MG63 (cell line): ENCODE results near the gene POLR1A. TPM values are rescaled to one million over a fixed set of nuclear protein-coding genes. Genes with fewer than 3 reads are reported as not detected.
A peak's percentile ranks its signal among the peaks of the same experiment; 100 is the strongest.

Experiments
- DNase-seq: peaks from one replicate; pipeline ENCODE4 v3.0.0-alpha.2; 2020
- H3K27me3 ChIP-seq: fragments of 250-450 bp; sonication (Bioruptor Pico); 2 replicates; pipeline ENCODE4 v1.5.1; 2020; ENCODE audit warnings: mild to moderate bottlenecking, moderate library complexity
- H3K36me3 ChIP-seq: fragments of 250-450 bp; sonication (Bioruptor Pico); 2 replicates; pipeline ENCODE4 v1.5.1; 2020; ENCODE audit warnings: mild to moderate bottlenecking, moderate library complexity
- H3K4me3 ChIP-seq: fragments of 250-450 bp; sonication (Bioruptor Pico); 2 replicates; pipeline ENCODE4 v1.5.1; 2020; ENCODE audit warnings: mild to moderate bottlenecking, moderate library complexity
- H3K9me3 ChIP-seq: fragments of 250-450 bp; sonication (Bioruptor Pico); 2 replicates; pipeline ENCODE4 v1.5.1; 2020; ENCODE audit warnings: mild to moderate bottlenecking, moderate library complexity
- total RNA-seq: library from RNA; depleted of rRNA; stranded (reverse); fragments of >200 nt; shearing (Covaris generic); gene quantifications from 2 replicates; pipeline ENCODE4 v1.2.3, GENCODE V29; 2014; ENCODE audit warnings: low replicate concordance; rRNA removed

POLR1A gene
- 8.9 and 10.2 TPM in 2 replicates for total RNA-seq

DNA sequence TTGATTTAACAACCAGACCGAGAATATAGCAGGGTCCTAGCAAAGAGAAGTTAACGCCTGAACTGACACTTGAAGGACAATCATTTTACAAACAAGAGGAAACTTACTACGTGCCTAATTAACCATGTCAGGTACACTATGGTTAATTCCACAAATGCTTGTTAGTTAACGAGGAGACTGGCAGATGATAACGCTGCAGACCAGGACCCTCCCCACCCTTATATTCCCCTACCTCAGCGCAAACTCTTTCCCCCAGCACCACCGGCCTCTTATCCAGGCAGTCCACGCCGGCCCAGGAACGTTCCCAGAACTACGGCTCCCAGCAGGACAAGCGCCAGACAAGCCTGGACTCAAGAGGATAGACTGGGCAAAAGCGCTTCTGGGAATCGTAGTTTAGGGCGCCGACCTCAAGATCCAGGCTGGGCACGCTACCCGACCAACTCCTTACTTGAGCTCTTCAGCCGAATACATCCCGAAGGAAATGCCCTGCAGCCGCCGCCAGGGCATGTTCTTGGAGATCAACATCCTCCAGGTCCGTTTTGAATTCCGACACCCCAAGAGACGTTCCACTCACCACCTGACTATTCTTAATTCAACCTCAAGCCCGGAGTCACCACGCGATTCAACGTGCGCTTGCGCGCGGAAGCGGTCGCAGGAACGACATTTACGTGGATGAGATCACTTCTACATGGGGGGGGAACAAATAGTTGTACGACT lies at the start of gene POLR1A:
POLR1A (minus strand) TSS at position 635 of the 717 bp plus-strand sequence; CDS start at position 525, 110 bp downstream.
- H3K36me3 ChIP-seq, result peaks cover 70% of the 10 kb centered on the region
- H3K4me3 ChIP-seq, result peak within 1 kb of the TSS; percentile 86
- no peaks in the 10 kb centered on the region for H3K9me3 ChIP-seq
- DNase-seq, result peak; percentile 89
- H3K27me3 ChIP-seq, result no peaks in the 10 kb centered on the region

DNA sequence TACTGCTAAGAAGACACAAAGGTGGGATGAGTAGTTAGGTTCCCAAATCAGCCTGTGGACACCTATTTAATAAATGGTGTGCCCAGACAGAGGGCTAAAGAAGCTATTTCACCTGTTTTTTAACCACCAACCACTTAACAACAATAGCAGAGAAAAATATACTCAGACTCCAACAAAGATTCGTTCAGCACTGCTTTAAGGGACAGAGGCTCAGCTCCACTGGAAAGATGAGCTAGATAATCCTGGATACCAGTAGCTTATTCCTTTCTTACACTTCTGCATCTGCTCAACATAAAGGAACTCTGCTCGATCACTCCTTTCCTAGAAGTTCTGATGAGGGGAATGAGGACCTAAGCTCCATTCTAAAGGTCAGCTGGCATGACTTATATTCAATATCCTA lies 44.8 kb upstream of the POLR1A start:
- DNase-seq, result no peak
- no peak overlapping the region for H3K4me3 ChIP-seq
- H3K36me3 ChIP-seq, result peaks cover 62% of the 10 kb centered on the region
- no peaks in the 10 kb centered on the region for H3K27me3 ChIP-seq
- no peaks in the 10 kb centered on the region for H3K9me3 ChIP-seq

DNA sequence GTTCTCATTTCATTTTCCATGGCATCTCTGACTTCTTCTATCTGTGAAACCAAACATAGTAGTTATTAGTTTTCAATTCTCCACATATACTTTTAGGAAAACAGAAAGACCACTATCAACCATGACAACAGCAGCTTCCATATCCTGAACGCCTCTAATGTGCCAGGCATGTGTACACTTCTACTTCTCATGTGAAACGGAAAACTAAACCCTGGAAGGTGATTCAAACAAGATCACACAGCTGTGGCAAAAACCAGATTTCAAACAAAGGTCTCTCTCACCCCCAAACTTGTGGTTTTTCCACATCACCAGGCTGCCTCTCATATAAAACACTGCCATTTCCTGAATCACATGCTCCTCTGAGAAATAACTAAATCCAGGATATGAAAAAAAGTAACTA lies 42.1 kb upstream of the POLR1A start:
- no peak for DNase-seq
- Histone ChIP-seq H3K36me3 (peaks cover 71% of the 10 kb centered on the region), H3K4me3 (no peak overlapping the region), H3K27me3 (no peaks in the 10 kb centered on the region), H3K9me3 (no peaks in the 10 kb centered on the region)

DNA sequence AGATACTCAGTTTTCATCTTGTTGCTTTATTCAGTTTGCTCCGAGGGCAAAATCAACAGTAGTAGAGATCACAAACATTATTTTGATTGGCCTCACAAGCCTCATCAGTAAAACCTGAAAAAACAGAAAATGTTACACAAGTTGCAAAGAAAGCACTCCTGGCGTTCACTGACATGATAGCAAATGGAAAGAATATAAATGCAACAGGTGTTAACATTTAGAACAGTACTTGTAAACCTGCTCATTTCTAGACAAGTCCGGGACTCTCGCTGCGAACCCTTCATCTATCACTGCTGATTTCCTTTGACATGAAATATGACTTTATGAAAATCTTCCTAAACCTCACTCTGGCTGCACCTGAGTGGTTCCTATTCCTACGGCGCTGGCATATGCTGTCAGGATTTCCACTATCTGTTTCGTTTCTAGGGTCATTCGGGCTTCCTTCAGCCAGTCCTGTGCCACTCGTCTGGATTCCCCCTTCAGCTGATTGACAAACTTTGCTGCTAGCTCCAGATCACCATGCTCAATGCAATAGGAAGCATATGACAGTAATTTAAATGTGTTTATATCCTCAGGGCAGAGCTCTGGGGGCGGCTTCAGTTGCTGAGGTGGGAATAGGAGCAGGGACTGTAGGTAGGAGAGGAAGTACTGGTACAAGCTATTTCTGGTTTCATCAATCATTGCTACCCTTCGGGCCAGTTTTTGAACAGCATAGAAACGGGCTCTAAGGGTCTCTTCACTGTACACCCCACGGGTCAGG lies 38.4 kb upstream of the POLR1A start:
- Histone ChIP-seq H3K4me3 (no peak overlapping the region), H3K27me3 (no peaks in the 10 kb centered on the region), H3K36me3 (peaks cover 72% of the 10 kb centered on the region), H3K9me3 (no peaks in the 10 kb centered on the region)
- no peak for DNase-seq

DNA sequence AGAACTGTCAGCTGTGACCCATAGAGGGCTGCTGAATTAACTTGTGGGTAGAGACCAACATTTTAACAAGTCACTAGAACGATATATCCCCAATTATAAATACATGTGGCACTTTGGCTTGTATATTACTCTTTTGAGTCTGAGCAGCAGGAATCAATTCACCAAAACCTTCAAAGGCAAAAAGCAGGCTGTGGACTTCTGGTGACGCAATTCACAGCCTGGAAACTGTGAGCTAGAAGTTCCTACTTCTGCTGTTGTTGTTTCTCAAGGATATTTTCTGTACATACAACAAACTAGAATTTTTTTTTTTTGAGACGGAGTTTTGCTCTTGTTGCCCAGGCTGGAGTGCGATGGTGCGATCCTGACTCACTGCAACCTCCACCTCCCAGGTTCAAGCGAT lies 37.6 kb upstream of the POLR1A start:
- Histone ChIP-seq H3K27me3 (no peaks in the 10 kb centered on the region), H3K36me3 (peaks cover 75% of the 10 kb centered on the region), H3K4me3 (no peak overlapping the region), H3K9me3 (no peaks in the 10 kb centered on the region)
- no peak for DNase-seq

DNA sequence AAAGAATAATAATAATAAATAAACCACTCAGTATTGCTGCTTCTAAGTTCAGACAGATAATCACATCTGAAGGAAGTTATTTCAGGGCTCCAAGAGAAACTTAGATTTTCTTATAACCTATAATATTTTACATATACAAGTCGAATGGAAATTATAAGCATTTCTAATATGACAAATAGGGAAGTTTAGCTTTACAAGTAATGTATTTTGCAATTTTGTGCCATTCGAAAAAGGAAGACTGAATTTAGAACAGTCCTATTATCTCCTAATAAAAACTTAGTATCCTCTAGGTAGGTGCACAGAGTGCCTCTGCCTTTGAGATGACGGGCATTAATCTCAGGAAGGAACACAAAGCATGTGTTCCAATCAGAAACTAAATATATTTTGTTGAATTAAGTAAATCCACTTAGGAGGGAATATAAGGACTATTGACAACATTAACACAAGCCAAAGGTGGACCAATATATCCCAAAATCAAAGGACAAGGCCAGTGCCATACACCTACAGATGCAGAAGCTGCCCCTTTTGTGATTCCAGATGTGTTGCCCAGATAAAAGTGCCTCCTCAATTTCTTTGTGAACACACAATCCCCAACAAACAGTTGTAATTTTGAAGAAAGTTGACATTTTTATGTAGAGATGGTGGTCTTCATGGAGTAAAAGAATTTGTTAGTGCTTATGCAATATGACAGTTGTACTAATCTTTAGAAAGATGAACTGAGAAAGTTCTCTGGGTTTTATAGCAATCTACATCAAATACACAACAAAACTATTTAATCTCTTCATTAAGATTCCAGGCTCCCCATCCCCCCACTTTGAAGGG lies 37.0 kb upstream of the POLR1A start:
- Histone ChIP-seq H3K4me3 (no peak overlapping the region), H3K9me3 (no peaks in the 10 kb centered on the region), H3K27me3 (no peaks in the 10 kb centered on the region), H3K36me3 (peaks cover 76% of the 10 kb centered on the region)
- DNase-seq, result no peak

DNA sequence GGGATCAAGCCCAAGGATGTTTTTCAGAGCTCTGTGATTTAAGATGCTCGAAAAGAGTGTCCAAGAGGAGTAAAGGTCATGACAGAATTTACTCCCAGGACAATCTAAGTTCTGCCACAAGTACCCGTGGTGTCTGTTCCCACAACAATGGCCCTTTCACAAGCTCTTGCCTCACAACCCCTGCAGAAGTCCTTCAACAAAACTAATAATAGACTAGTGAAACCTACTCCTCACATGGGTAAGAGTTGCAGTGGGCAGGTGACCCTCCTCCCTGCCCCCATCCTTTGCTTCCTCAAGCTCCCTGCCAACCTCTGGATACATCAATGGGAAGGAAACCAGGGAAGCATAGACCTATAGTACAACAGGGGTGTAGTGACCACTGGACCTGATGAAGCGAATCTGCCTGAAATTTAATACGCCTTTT lies 35.3 kb upstream of the POLR1A start:
- H3K27me3 ChIP-seq, result no peaks in the 10 kb centered on the region
- no peaks in the 10 kb centered on the region for H3K9me3 ChIP-seq
- no peak for DNase-seq
- H3K4me3 ChIP-seq, result no peak overlapping the region
- peaks cover 78% of the 10 kb centered on the region for H3K36me3 ChIP-seq

DNA sequence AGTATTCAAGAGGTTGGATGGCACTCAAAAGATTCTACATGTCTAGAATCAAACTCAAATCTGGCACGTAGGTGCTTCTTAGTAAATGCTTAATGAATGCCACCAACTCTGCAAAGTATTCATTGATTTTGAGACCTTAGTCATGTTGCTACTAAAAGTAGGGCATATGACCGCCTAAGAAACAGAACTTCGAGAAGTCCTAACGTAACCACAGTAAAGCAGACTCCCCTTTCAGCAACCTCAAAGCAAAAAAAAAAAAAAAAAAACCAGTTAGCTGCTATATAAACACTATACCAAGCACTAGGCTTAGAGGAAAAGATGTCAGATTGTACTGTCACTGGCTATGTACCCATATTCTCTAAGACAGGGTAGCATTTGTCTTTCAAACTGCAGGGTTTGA lies 34.3 kb upstream of the POLR1A start:
- peaks cover 79% of the 10 kb centered on the region for H3K36me3 ChIP-seq

DNA sequence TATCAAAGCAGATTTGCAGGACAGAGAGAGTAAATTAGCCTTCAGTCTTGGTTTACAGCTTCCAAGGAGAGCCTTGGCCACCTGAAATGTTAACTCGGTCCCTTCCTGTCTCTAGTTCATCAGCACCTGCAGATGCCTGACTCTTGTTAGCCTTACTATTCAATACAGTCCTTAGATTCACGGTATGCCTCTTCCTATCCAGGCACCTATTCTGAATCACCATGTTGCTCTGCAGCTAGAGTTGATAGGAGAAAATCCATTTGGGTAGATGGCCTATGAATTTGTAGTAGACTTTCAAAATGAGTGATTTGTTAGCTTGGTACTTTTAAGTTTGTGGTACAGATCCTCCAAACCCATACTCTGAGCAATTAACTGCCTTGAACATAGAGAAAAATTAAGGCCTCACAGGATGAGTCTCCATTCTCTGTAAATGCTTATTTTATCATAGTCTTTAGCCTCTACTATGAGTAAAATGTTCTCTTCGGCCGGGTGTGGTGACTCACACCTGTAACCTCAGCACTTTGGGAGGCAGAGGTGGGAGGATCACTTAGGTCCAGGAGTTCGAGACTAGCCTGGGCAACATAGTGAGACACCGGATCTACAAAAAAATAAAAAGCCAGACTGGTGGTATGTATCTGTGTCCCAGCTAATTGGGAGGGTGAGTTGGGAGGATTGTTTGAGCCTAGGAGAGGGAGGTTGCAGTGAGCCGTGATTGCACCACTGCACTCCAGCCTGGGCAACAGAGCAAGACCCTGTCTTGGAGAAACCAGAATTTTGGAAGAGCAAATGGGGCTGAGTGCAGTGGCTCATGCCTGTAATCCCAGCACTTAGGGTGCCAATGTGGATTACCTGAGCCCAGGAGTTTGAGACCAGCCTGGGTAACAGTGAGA lies 33.3 kb upstream of the POLR1A start:
- no peak for DNase-seq
- peaks cover 81% of the 10 kb centered on the region for H3K36me3 ChIP-seq

More for the DNA sequence above, 34.3 kb upstream of the POLR1A start:
- DNase-seq, result no peak
- H3K9me3 ChIP-seq, result no peaks in the 10 kb centered on the region
- H3K27me3 ChIP-seq, result no peaks in the 10 kb centered on the region
- no peak overlapping the region for H3K4me3 ChIP-seq

DNA sequence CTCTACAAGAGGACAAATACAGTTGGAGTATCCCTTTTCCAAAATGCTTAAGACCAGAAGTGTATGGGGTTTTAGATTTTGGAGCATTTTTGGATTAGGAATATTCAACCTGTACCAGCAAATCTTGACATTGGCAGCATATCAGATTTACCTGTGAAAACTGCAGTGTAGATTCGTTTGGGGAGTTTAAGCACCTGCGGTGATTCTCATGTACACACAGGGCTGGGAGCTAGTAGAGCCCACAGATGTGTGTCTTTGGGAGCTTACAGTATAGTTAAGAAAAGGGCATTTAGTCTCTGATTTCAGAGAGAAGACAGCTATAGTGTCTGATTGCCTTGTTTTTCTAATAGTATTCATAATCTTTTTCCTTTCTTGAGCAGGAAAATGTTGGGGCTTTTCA lies 30.5 kb upstream of the POLR1A start:
- Histone ChIP-seq H3K4me3 (no peak overlapping the region), H3K36me3 (peaks cover 91% of the 10 kb centered on the region), H3K27me3 (no peaks in the 10 kb centered on the region), H3K9me3 (no peaks in the 10 kb centered on the region)
- no peak for DNase-seq

More for the DNA sequence above, 33.3 kb upstream of the POLR1A start:
- Histone ChIP-seq H3K27me3 (no peaks in the 10 kb centered on the region), H3K4me3 (no peak overlapping the region), H3K9me3 (no peaks in the 10 kb centered on the region)

DNA sequence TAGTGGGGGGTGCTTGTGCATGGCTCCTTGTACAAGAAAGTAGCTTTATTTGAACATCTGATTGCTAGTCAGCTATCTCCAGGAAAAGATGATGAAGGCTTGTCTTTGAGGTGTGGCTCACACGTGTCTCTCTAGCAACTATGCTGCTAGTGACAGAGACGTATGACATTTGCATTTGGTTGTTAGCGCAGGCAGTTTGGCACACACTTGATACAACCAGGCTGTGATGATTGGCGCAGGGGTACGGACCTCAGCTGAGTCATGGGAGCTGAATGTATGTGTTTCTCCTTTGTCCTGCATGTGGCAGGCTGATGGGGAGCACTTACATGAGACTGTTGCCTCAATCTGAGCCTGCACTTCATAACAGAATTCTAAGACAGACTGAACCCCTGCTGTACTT lies 30.0 kb upstream of the POLR1A start:
- no peak for DNase-seq
- Histone ChIP-seq H3K9me3 (no peaks in the 10 kb centered on the region), H3K27me3 (no peaks in the 10 kb centered on the region), H3K36me3 (peaks cover 92% of the 10 kb centered on the region), H3K4me3 (no peak overlapping the region)

DNA sequence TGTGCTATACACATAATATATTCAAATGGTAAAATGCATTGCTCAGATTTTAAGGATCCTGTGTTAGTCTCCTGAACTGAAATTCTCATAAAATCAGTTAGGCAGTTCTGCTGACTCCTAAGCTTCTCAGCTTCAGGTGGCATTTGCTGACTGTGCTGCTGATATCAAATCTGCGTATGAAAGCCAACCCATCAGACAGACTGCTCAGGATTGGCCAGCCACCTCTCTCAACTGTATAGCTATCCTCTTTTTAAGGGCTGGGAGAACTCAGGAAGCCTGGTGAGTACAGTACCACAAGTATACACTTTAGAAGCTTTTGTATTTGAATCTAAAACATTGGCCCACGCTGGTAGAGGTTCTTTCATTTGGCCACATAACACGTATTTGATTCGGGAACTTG lies 29.0 kb upstream of the POLR1A start:
- peaks cover 93% of the 10 kb centered on the region for H3K36me3 ChIP-seq
- no peak for DNase-seq
- no peaks in the 10 kb centered on the region for H3K9me3 ChIP-seq
- no peaks in the 10 kb centered on the region for H3K27me3 ChIP-seq
- no peak overlapping the region for H3K4me3 ChIP-seq

DNA sequence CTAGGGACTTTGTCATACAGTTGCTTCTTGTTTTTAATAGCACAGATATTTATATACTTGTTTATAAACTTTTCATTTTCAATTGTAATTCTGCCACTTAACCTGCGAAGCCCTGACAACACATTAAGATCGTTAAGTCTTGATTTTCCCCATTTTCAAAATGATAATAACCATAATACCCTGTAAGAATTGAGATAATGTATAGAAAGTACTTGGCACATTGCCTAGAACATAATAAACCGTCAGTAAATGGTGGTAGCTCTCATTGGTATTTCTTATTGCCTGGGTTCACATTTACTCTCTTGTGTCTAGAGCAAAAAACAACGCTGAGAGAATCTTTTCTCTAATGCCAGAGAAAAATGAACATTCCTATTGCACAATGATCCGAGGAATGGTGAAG lies 19.0 kb upstream of the POLR1A start:
- no peak for DNase-seq
- peaks cover 88% of the 10 kb centered on the region for H3K36me3 ChIP-seq

DNA sequence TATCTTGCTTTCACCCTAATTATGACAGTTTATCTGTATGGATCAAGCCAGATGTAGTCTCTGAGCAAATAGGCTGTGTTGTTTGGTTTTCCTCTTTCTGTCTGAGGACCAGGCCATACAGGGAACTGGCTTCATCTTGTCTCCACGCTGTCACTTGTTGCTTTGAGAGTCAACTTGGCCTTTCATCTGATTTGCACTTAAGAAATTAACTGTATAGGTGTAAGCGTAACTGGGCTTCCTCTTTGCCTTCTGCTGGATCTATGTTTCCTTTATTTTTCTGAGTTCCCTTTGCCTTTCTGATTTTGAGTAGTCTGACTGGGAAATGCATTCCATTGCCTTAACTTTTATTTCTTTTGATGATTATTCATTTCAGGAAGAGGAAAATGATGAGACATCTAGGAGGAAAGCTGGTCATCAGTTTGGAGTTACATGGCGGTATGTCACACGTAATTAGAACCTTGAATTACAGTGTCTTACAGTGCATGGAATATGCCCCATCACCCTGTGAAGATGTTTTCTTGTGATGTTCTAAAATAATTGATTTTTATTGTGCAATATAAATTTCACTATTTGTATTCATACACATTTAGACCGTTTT lies 17.7 kb upstream of the POLR1A start:
- Histone ChIP-seq H3K27me3 (no peaks in the 10 kb centered on the region), H3K36me3 (peaks cover 87% of the 10 kb centered on the region), H3K4me3 (no peak overlapping the region), H3K9me3 (no peaks in the 10 kb centered on the region)
- DNase-seq, result no peak

More for the DNA sequence above, 19.0 kb upstream of the POLR1A start:
- Histone ChIP-seq H3K27me3 (no peaks in the 10 kb centered on the region), H3K9me3 (no peaks in the 10 kb centered on the region), H3K4me3 (no peak overlapping the region)

DNA sequence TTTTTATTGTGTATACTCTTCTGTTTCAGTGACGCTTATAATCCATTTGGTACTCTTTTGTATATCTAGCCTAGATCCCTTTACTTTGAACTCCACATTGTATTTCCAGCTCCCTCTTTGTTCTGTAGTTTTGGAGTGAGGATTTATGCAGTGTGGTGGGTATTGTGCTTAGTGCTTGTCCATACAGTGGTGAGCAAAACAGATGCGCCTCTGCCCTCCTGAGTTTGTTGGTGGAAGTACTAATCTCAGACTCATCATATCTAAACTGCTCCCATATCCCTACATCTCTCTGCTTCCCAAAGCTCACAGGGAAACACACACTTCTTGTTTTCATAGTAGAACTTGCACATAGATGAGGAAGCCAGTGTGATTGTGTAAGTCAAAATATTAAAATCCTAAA lies 12.4 kb upstream of the POLR1A start:
- peaks cover 86% of the 10 kb centered on the region for H3K36me3 ChIP-seq
- no peaks in the 10 kb centered on the region for H3K9me3 ChIP-seq
- H3K27me3 ChIP-seq, result no peaks in the 10 kb centered on the region
- DNase-seq, result no peak
- no peak overlapping the region for H3K4me3 ChIP-seq

DNA sequence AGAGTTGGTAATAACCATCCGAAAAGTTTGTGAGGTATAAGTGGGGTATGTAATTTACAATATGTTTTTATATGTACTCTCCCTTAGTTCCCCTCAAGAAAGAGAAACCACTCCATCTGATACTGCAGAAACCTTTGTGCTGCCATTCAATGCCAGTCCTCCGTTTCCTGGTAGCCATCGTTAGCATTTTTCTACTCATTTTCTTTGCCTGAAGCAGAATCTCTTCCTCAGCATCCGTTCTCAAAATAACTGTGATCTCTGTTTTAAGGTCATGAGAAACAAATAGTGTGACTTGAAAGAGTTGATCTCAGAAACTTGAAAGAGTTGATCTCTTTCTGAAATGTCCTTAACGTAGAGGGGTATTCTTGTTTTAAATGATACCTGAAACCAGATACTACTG lies 1.3 kb upstream of the POLR1A start:
- H3K36me3 ChIP-seq, result peaks cover 71% of the 10 kb centered on the region
- no peak for DNase-seq
- H3K9me3 ChIP-seq, result no peaks in the 10 kb centered on the region
- peak overlapping the region; percentile 86 for H3K4me3 ChIP-seq
- H3K27me3 ChIP-seq, result no peaks in the 10 kb centered on the region
